ENCODE measurements around the gene ODAD3. TPM values are rescaled to one million over a fixed set of nuclear protein-coding genes. Genes with fewer than 3 reads are reported as not detected.
"Not testable (repeated sequence)": the region's sequence is repeated elsewhere in the genome, so short reads cannot be mapped to it uniquely, and the experiment has no call there.

Gene ODAD3
- total RNA-seq, 1 donor from 2014 or later = 0.43 TPM

- no peak for DNase-seq (ENCODE audit: low spot score)
- intact Hi-C loops (cut with DNase I) = loop anchor here (5.0 to 10.0 kb wide), 2 partner anchors 155 to 323 kb away; no protein-coding TSS in a partner anchor
Measured at GRCh38 chr19:11447347-11448262, 12.7 kb upstream of the ODAD3 start.

GRCh38 chr19:11446652-11447301 is 11.9 kb upstream of the ODAD3 start:
- DNase-seq (ENCODE audit: low spot score) = no peak

GRCh38 chr19:11446271-11446651 is 11.3 kb upstream of the ODAD3 start:
- intact Hi-C loops (cut with DNase I) = loop anchor here (5.0 to 10.0 kb wide), 2 partner anchors 154 to 321 kb away; no protein-coding TSS in a partner anchor
- no peak for DNase-seq (ENCODE audit: low spot score)

More at GRCh38 chr19:11446652-11447301, 11.9 kb upstream of the ODAD3 start:
- intact Hi-C loops (cut with DNase I) = loop anchor here (5.0 to 10.0 kb wide), 2 partner anchors 154 to 322 kb away; no protein-coding TSS in a partner anchor

GRCh38 chr19:11445141-11445540 is 10.2 kb upstream of the ODAD3 start:
- intact Hi-C loops (cut with DNase I) = loop anchor here (5.0 to 10.0 kb wide), 2 partner anchors 153 to 320 kb away; no protein-coding TSS in a partner anchor
- DNase-seq (ENCODE audit: low spot score) = no peak

GRCh38 chr19:11444059-11444458 is 9.1 kb upstream of the ODAD3 start:
- intact Hi-C loops (cut with DNase I) = loop anchor here (10.0 kb wide), 1 partner anchor 319 kb away; no protein-coding TSS in a partner anchor
- no peak for DNase-seq (ENCODE audit: low spot score)

- intact Hi-C loops (cut with DNase I) = no loop called here
- DNase-seq (ENCODE audit: low spot score) = no peak
Measured at GRCh38 chr19:11437955-11438354, 3.0 kb upstream of the ODAD3 start.

GRCh38 chr19:11435833-11436313 is 952 bp upstream of the ODAD3 start:
- no peak for DNase-seq (ENCODE audit: low spot score)
- intact Hi-C loops (cut with DNase I) = loop anchor here (2.0 kb wide), 1 partner anchor 55 kb away; no protein-coding TSS in a partner anchor

- DNase-seq (ENCODE audit: low spot score) = no peak
- intact Hi-C loops (cut with DNase I) = loop anchor here (2.0 kb wide), 1 partner anchor 54 kb away; no protein-coding TSS in a partner anchor
Measured at GRCh38 chr19:11434703-11435056, 241 bp downstream of the ODAD3 start.

- intact Hi-C loops (cut with DNase I); DNase-seq (ENCODE audit: low spot score): not testable (repeated sequence)
Measured at GRCh38 chr19:11433526-11433925, 1.4 kb downstream of the ODAD3 start.

- intact Hi-C loops (cut with DNase I) = no loop called here
- no peak for DNase-seq (ENCODE audit: low spot score)
Measured at GRCh38 chr19:11426656-11427055, 8.3 kb downstream of the ODAD3 start.

GRCh38 chr19:11425719-11426457 is 9.0 kb downstream of the ODAD3 start:
- no peak for DNase-seq (ENCODE audit: low spot score)
- intact Hi-C loops (cut with DNase I) = no loop called here

GRCh38 chr19:11423791-11424181 is 11.1 kb downstream of the ODAD3 start:
- intact Hi-C loops (cut with DNase I) = loop anchor here (5.0 kb wide), 1 partner anchor 41 kb away; the partner anchor contains the start of gene EPOR
- no peak for DNase-seq (ENCODE audit: low spot score)

- DNase-seq (ENCODE audit: low spot score) = no peak
- intact Hi-C loops (cut with DNase I) = loop anchor here (5.0 kb wide), 1 partner anchor 41 kb away; the partner anchor contains the start of gene EPOR
Measured at GRCh38 chr19:11423164-11423790, 11.6 kb downstream of the ODAD3 start.

GRCh38 chr19:11422163-11423065 is 12.5 kb downstream of the ODAD3 start:
- DNase-seq (ENCODE audit: low spot score) = peak; percentile 89
- intact Hi-C loops (cut with DNase I) = loop anchor here (5.0 kb wide), 1 partner anchor 40 kb away; the partner anchor contains the start of gene EPOR

- intact Hi-C loops (cut with DNase I) = loop anchor here (5.0 kb wide), 1 partner anchor 39 kb away; the partner anchor contains the start of gene EPOR
- DNase-seq (ENCODE audit: low spot score) = no peak
Measured at GRCh38 chr19:11421371-11422098, 13.4 kb downstream of the ODAD3 start.

- no peak for DNase-seq (ENCODE audit: low spot score)
- intact Hi-C loops (cut with DNase I) = loop anchor here (5.0 kb wide), 1 partner anchor 38 kb away; the partner anchor contains the start of gene EPOR
Measured at GRCh38 chr19:11420429-11421370, 14.2 kb downstream of the ODAD3 start.

Measured in cardiac septum (tissue), 1 donor.